Psoas muscle (tissue), 8 donors: Measurements from ENCODE around the gene GRB7. TPM values are rescaled to one million over a fixed set of nuclear protein-coding genes. Genes with fewer than 3 reads are reported as not detected.
A peak's percentile ranks its signal among the peaks of the same experiment; 100 is the strongest.

Experiments used
- ATAC-seq, 4 donors: fragments of 200-7000 bp; cut with Tn5 transposase; one replicate each; pipeline ENCODE4 v1.9.1; 2020; ENCODE audit warnings: moderate library complexity in 3 of 4, mild to moderate bottlenecking in 2 of 4
- DNase-seq, 2 donors: peaks; one replicate each; pipeline ENCODE4 v3.0.0-alpha.2; 2020
- H3K27ac ChIP-seq: fragments of 200-600 bp; one replicate; pipeline ENCODE4 v1.8.0; 2022
- H3K27me3 ChIP-seq, 3 donors: fragments of 200-600 bp in 1 of 3; one replicate each; pipeline versions ENCODE4 v1.6.1 to v1.8.0; 2013 to 2022; ENCODE audit warnings: low read length in 2 of 3, mild to moderate bottlenecking in 2 of 3, moderate library complexity in 1 of 3; ENCODE audit not compliant: insufficient read depth in 3 of 3
- H3K36me3 ChIP-seq, 2 donors: fragments of 200-600 bp in 1 of 2; one replicate each; pipeline versions ENCODE4 v1.6.1 to v1.8.0; 2013 to 2022; ENCODE audit warnings: low read depth in 1 of 2, mild to moderate bottlenecking in 1 of 2, moderate library complexity in 1 of 2; ENCODE audit not compliant: insufficient read depth in 1 of 2
- H3K4me1 ChIP-seq: fragments of 200-600 bp; one replicate; pipeline ENCODE4 v1.8.0; 2022
- H3K4me3 ChIP-seq: fragments of 200-600 bp; one replicate; pipeline ENCODE4 v1.8.0; 2022; ENCODE audit warnings: mild to moderate bottlenecking
- H3K9me3 ChIP-seq: fragments of 200-600 bp; one replicate; pipeline ENCODE4 v1.8.0; 2022
- WGBS, 3 donors: extraction: QIAGEN DNeasy Blood & Tissue Kit; methylation state at CpG; one replicate each; pipeline versions ENCODE4 v1.1.6 to v1.1.7; 2013; 5-methylcytosine and 5-hydroxymethylcytosine counted together
- intact Hi-C, 2 donors: fragments of 100-400 bp; cut with DNase I; formaldehyde crosslinking; loops; one replicate each; pipeline versions ENCODE4 v1.11.0 to v1.14.2; 2022
- polyA plus RNA-seq, 3 donors: library from polyadenylated mRNA; stranded (reverse); fragments of 200-250 nt; gene quantifications; one replicate each; pipeline ENCODE4 v1.2.3, GENCODE V29; 2013
- total RNA-seq, 4 donors: library from RNA; stranded (reverse); fragmentation: NEBNext Ultra II Directional in 2 of 4; extraction: Animal tissue kit (Norgen Biotek cat#: 25700) in 2 of 4; gene quantifications; one replicate each; pipeline versions ENCODE4 v1.2.1 to v1.2.4, GENCODE V29; 2021 to 2023
- TF ChIP-seq, protein P1 (sequence below): fragments of 200-600 bp; IDR thresholded peaks from one replicate; pipeline ENCODE4 v1.8.0; 2022; ENCODE audit warnings: antibody characterized with exemption
- donor health status: healthy with polysubstance abuse.
- donor health status: DM: no; HTN: no; CAD: no; lungs with moderate emphysema.
- donor health status: Bipolar disorder and iron deficiency.
- donor health status: healthy.
- donor health status: DM: yes; HTN: yes; CAD: no.
- donor health status: DM: no; HTN: no; CAD: no.
- donor health status: DM: no; HTN: no; CAD: no.
- donor health status: DM: yes; HTN: yes; CAD: no.

Gene GRB7
- total and polyA plus RNA-seq, 7 donors = 0.06 to 0.69 TPM; not detected in 5

DNA sequence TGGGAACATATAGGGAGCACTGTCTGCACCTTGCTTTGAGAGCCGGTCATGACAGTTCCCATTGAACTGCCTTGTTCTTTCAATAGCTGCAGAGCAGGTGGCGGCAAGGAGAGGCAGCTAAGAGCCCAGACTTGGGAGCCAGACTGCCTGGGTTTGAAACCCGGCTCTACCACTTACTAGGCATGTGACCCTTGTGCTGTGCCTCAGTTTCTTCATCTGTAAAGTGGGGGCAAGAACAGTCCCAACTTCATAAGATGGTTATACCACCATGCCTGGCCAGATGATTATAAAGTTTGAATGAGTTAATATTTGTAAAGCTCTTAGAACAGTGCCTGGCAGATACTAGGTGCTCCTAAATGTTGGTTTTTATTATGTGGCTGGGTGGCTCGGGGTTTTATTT is 23.5 kb upstream of the GRB7 start:
- DNase-seq (no peak), ATAC-seq (no peak)
- Histone ChIP-seq H3K27me3 (no peaks in the 10 kb centered on the region), H3K27ac (no peak overlapping the region), H3K4me1 (peaks cover 8% of the 10 kb centered on the region), H3K9me3 (no peaks in the 10 kb centered on the region), H3K4me3 (no peak overlapping the region), H3K36me3 (peaks cover 0 to 85% of the 10 kb centered on the region in 2 donors)
- intact Hi-C loops = no loop called here
- TF ChIP-seq, protein P1, sequence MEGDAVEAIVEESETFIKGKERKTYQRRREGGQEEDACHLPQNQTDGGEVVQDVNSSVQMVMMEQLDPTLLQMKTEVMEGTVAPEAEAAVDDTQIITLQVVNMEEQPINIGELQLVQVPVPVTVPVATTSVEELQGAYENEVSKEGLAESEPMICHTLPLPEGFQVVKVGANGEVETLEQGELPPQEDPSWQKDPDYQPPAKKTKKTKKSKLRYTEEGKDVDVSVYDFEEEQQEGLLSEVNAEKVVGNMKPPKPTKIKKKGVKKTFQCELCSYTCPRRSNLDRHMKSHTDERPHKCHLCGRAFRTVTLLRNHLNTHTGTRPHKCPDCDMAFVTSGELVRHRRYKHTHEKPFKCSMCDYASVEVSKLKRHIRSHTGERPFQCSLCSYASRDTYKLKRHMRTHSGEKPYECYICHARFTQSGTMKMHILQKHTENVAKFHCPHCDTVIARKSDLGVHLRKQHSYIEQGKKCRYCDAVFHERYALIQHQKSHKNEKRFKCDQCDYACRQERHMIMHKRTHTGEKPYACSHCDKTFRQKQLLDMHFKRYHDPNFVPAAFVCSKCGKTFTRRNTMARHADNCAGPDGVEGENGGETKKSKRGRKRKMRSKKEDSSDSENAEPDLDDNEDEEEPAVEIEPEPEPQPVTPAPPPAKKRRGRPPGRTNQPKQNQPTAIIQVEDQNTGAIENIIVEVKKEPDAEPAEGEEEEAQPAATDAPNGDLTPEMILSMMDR = no peak
- WGBS, 3 donors = 92 to 95% (median 94%) methylated on average over 4 of the region's 4 CpGs

GRCh38 chr17:39715375-39716072 is 22.2 kb upstream of the GRB7 start:
- Histone ChIP-seq H3K36me3 (peaks cover 0 to 85% of the 10 kb centered on the region in 2 donors), H3K27me3 (no peaks in the 10 kb centered on the region), H3K4me3 (no peak overlapping the region), H3K27ac (no peak overlapping the region), H3K9me3 (no peaks in the 10 kb centered on the region), H3K4me1 (peaks cover 8% of the 10 kb centered on the region)
- 92 to 97% (median 95%) methylated on average over 18 of the region's 18 CpGs for WGBS, 3 donors
- ATAC-seq (no peak), DNase-seq (no peak)
- TF ChIP-seq, protein P1 = no peak
- intact Hi-C loops = no loop called here

GRCh38 chr17:39716073-39716818 is 21.5 kb upstream of the GRB7 start:
- Histone ChIP-seq H3K4me1 (peaks cover 8% of the 10 kb centered on the region), H3K36me3 (peaks cover 0 to 83% of the 10 kb centered on the region in 2 donors), H3K27me3 (no peaks in the 10 kb centered on the region), H3K4me3 (no peak overlapping the region), H3K27ac (peak overlapping the region; percentile 53), H3K9me3 (no peaks in the 10 kb centered on the region)
- DNase-seq (no peak), ATAC-seq (peak in 3 of 4 donors; percentile 56 to 67 (median 67))
- TF ChIP-seq, protein P1 = no peak
- intact Hi-C loops = no loop called here
- 66 to 79% (median 73%) methylated on average over 15 of the region's 15 CpGs for WGBS, 3 donors

DNA sequence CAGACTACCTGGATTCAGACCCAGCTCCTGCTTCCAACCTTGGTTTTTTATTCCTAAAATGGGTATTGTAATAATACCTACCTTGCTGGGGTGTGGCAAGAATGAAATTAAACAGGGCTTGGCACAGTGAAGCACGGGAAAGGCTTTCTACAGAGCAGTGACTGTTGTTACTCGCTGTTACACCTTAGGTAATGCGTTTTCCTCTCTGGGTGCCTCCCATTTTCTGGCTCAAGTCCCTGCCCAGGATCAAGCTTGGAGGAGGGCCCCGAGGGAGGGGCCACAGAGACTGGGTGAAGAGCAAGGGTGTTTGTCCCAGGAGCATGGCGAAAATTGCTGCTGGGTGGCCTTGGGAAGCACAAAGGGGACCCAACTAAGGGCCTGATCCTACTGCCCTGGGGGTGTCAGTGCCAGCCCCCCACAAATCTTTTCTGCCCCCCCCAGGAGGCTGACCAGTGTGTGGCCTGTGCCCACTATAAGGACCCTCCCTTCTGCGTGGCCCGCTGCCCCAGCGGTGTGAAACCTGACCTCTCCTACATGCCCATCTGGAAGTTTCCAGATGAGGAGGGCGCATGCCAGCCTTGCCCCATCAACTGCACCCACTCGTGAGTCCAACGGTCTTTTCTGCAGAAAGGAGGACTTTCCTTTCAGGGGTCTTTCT is 20.7 kb upstream of the GRB7 start:
- Histone ChIP-seq H3K27me3 (no peaks in the 10 kb centered on the region), H3K9me3 (no peaks in the 10 kb centered on the region), H3K36me3 (peaks cover 0 to 83% of the 10 kb centered on the region in 2 donors), H3K4me1 (peaks cover 8% of the 10 kb centered on the region), H3K4me3 (no peak overlapping the region), H3K27ac (peak overlapping the region; percentile 53)
- intact Hi-C loops = no loop called here
- WGBS, 3 donors = 62 to 83% (median 70%) methylated on average over 11 of the region's 11 CpGs
- no peak for DNase-seq
- peak; percentile 49 to 77 (median 66) for ATAC-seq
- TF ChIP-seq, protein P1 = no peak
